Measurements from ENCODE around the gene TAF4.
"Not testable (repeated sequence)": the region's sequence is repeated elsewhere in the genome, so short reads cannot be mapped to it uniquely, and the experiment has no call there.

The TAF4 gene

DNA sequence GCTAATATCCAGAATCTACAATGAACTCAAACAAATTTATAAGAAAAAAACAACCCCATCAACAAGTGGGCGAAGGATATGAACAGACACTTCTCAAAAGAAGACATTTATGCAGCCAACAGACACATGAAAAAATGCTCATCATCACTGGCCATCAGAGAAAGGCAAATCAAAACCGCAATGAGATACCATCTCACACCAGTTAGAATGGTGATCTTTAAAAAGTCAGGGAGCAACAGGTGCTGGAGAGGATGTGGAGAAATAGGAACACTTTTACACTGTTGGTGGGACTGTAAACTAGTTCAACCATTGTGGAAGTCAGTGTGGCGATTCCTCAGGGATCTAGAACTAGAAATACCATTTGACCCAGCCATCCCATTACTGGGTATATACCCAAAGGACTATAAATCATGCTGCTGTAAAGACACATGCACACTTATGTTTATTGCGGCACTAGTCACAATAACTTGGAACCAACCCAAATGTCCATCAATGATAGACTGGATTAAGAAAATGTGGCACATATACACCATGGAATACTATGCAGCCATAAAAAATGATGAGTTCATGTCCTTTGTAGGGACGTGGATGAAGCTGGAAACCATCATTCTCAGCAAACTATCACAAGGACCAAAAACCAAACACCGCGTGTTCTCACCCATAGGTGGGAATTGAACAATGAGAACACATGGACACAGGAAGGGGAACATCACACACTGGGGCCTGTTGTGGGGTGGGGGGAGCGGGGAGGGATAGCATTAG, 6.2 kb upstream of the TAF4 start:
- not testable (repeated sequence) for DNase-seq

- DNase-seq, result no peak
Observed at GRCh38 chr20:62069741-62070216, 4.1 kb upstream of the TAF4 start.

DNA sequence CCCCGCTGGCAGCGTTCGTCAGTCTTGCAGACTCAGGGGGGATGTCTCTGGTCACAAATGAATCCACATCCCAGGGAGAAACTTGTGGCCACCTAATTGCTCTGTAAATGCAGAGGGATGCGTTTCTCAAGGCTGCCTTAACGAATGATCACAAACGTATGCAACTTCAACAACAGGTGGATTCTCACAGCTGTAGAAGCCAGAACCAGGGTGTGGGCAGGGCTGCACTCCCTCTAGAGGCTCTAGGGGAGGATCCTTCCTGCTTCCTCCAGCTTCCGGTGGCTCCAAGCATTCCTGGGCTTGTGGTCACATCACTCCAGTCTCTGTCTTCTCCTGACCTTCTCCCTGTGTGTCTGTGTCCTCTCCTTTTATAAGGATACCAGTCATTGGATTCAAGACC, 3.3 kb upstream of the TAF4 start:
- no peak for DNase-seq

DNA sequence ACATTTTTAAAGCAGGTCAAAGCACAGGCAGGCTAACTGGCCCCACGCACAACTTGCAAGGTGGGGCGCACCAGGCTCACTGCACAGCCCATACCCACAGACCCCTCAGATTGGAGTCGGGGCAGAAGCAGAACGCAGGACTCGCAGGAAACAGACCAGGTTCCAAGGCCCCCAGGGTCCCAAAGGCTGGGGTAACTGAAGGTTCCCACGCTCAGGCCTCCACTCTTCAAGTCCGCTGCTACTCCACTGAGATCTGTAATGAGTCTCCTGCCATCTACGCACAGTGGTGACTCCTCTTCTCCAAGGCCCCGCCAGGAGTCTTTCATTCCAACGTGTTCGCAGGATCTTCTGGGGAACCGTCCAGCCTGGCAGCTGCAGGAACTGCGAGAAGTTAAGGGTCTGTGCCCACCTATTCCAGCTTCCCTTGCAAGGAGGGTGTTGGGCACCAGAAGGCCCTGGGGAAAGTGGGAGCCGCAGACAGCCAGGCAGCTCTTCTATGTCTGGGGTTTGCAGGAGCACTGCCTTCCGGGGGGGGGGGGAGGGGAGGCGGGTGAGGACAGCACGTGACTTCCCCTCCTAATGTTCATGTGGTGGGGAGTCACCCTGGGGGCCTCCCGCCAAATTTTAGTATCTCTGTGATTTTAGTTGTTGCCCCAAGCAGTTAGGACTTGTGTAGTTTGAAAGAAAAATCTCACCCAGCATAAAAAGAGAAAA, 2.0 kb upstream of the TAF4 start:
- DNase-seq, result no peak

- no peak for DNase-seq
Observed at GRCh38 chr20:62066983-62067433, 1.3 kb upstream of the TAF4 start.

DNA sequence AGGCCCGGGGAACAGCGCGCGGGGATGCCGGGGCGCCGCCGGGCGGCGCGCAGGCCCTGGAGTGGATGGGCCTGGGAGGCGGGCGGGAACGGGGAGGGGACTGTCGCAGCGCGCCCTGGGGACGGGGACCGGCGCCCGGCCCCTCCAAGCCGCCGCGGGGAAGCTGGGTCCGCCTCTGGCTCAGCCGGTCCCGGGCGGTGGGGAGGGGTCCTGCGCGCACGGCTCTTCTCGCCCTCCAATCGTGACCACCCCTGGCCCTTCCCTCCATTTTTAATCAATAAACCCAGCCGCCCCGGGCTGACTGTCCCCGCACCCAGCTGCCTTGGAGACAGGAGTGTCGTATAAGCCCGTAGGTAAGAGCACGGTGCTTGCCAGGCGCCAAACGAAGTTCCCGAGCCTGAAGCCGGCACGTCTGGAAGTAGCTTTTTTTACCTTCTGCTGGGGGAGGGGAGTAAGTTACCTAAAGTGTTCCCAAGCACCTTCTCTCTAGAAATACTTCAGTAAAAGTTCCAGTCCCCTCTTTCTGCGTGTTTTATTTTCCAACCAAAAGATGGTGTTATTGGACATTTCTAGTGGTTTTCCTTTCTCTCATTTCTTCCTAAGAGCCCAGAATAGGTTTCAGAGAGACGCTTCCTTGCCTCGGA, 780 bp upstream of the TAF4 start:
- peak; percentile 65 for DNase-seq

DNA sequence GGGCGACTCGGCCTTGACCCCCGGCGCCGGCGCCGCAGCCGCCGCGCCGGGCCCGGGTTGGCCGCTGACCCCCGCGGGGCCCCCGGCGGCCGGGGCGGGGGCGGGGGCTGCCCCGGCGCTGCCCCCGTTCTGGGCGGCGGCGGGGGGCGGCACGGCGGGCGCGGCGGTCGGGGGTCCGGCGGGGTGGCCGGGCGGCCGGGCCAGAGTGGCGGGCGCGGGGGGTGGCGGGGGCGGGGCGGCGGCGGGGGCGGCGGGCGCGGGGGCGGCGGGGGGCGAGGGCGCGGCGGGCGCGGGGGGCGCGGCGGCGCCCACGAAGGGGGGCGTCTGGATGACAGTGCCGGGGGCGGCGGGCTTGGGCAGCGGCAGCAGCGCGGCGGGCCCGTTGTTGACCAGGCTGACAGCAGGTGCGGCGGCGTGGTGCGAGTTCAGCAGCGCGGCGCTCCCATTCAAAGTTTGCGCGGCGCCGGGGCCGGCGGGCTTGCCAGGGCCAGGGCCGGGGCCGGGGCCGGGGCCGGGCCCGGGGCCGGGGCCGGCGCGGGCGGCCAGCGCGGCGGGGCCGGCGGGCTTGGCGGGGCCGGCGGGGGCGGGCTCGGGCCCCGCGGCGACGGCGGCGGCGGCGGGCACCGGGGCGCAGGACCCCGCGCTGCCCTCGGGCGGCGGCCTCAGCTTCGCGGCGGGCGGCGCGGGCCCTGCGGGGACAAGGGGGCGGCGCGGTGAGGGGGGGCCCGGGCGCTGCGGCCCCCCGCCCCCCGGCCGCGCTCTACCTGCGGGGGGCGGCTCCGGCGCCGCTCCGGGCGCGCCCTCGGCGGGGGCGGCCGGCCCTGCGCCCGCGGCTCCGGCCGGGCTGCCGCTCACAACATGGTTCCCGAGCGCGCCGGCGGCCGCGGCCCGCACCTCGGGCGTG, 659 bp downstream of the TAF4 start:
- DNase-seq, result no peak

GRCh38 chr20:62063981-62064769, 1.5 kb downstream of the TAF4 start:
- no peak for DNase-seq

GRCh38 chr20:62063315-62063980, 2.2 kb downstream of the TAF4 start:
- DNase-seq, result peak; percentile 31

GRCh38 chr20:62062661-62063314, 2.9 kb downstream of the TAF4 start:
- no peak for DNase-seq

- DNase-seq, result no peak
Observed at GRCh38 chr20:62061851-62062423, 3.7 kb downstream of the TAF4 start.

DNA sequence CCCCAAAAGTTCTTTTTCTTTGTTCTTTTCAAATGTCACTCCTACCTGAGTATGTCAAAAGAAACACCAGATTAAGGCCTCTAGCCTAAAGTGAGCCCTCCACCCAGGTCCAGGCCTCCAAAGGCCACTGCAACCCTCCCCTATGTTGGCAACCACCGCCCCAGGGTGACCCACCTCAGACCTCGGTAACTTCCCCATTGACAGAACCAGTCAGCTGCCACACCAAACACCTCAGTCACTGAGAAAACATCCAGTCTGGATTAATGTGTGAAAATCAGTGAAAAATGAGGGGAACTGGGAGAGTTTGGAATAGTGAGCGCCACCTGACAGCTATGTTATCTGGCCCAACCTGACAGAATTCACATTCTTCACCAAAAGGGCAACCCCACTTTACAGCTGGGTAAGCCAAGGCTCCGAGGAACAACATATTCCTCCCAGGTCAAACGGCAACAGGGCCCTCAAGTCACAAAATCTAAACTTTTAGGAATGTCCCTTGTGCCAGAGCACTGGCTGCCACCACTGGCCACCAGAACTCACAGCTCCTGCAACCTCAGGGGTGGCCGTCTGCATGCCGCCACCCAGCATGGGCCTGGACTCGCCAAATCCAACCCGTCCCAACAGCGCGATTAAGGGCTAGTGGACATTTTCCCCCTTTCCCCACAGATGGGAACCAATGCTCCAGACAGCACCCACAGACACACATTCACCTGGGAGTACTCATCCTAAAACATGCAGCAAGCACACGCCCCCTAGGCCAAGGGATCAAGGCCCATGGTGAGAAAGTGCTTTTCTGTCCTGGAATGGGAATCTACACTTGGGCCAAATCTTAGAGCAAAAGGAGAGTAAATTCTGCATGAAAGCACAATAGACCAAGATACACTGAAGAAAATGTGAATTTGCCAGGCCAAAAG, 4.8 kb downstream of the TAF4 start:
- DNase-seq, result no peak

- no peak for DNase-seq
Observed at GRCh38 chr20:62059920-62060630, 5.6 kb downstream of the TAF4 start.

DNA sequence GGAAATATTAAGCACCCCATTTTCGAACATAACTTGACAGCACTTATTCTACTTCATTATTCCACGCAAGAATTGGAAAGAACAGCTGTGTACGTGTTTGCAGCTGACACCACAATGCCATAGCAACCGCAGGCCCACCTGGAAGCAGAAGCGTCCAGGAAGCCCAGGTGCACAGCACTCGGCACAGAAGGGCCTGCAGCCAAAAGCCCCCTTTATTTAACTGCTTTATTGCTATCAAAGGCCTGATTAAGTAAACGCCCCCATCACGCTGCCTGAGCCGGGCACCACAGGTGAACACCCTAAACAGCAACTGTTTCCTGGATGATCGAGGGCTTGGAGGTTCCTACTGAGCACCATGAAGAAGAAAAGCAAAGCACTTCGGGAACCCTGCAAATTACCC, 6.3 kb downstream of the TAF4 start:
- DNase-seq, result no peak

- DNase-seq, result no peak
Observed at GRCh38 chr20:62058941-62059340, 6.7 kb downstream of the TAF4 start.

GRCh38 chr20:62056975-62057374, 8.7 kb downstream of the TAF4 start:
- no peak for DNase-seq

- DNase-seq, result no peak
Observed at GRCh38 chr20:62056377-62056776, 9.3 kb downstream of the TAF4 start.

- DNase-seq, result not testable (repeated sequence)
Observed at GRCh38 chr20:62055862-62056115, 9.9 kb downstream of the TAF4 start.
